Retinal pigment epithelial cell (primary cell): Measurements from ENCODE around the gene GATAD2A.

Experiments used
- DNase-seq: peaks from one replicate; pipeline ENCODE4 v3.0.0-alpha.2; 2010; ENCODE audit warnings: low read depth
- H3K4me3 ChIP-seq: 2 replicates; pipeline ENCODE4 v1.5.1; 2011; ENCODE audit warnings: mild to moderate bottlenecking, low read length, control low read depth, moderate library complexity
- CTCF ChIP-seq: conservative IDR thresholded peaks from 2 replicates; pipeline ENCODE4 v1.5.1; 2011; ENCODE audit warnings: low read depth, low read length, control low read depth, inconsistent platforms

The GATAD2A gene

GRCh38 chr19:19495614-19496603, 90.4 kb downstream of the GATAD2A start:
- TF ChIP-seq CTCF = no peak
- DNase-seq = no peak
- H3K4me3 ChIP-seq = no peak overlapping the region

- DNase-seq = no peak
- no peak for TF ChIP-seq CTCF
- H3K4me3 ChIP-seq = no peak overlapping the region
Measured at GRCh38 chr19:19498255-19498991, 92.9 kb downstream of the GATAD2A start.

GRCh38 chr19:19499272-19499995, 94.0 kb downstream of the GATAD2A start:
- no peak overlapping the region for H3K4me3 ChIP-seq
- no peak for DNase-seq
- no peak for TF ChIP-seq CTCF

GRCh38 chr19:19500975-19501644, 95.6 kb downstream of the GATAD2A start:
- DNase-seq = no peak
- no peak for TF ChIP-seq CTCF
- H3K4me3 ChIP-seq = no peak overlapping the region

- no peak for TF ChIP-seq CTCF
- no peak for DNase-seq
- no peak overlapping the region for H3K4me3 ChIP-seq
Measured at GRCh38 chr19:19501798-19502197, 96.3 kb downstream of the GATAD2A start.

GRCh38 chr19:19502281-19502680, 96.8 kb downstream of the GATAD2A start:
- TF ChIP-seq CTCF = no peak
- H3K4me3 ChIP-seq = no peak overlapping the region
- no peak for DNase-seq
